ENCODE data around the gene MAEA.

MAEA gene

GRCh38 chr4:1362521-1362920 lies 72.8 kb downstream of the MAEA start:
- Mint-ChIP-seq H3K4me3 (no peak overlapping the region), H3K4me1 (no peaks in the 10 kb centered on the region), H3K36me3 (ENCODE audit: low read depth) (peaks cover 6% of the 10 kb centered on the region), H3K9me3 (no peaks in the 10 kb centered on the region), H3K27ac (no peak overlapping the region), H3K27me3 (ENCODE audit: low read depth) (no peaks in the 10 kb centered on the region)
- no peak for TF ChIP-seq CTCF (IDR thresholded peaks at IDR 0.05; ENCODE audit: unreplicated experiment in 3 of 3)

GRCh38 chr4:1363513-1363912 lies 73.8 kb downstream of the MAEA start:
- Mint-ChIP-seq H3K27me3 (ENCODE audit: low read depth) (no peaks in the 10 kb centered on the region), H3K9me3 (no peaks in the 10 kb centered on the region), H3K4me1 (no peaks in the 10 kb centered on the region), H3K27ac (no peak overlapping the region), H3K36me3 (ENCODE audit: low read depth) (peaks cover 6% of the 10 kb centered on the region), H3K4me3 (no peak overlapping the region)
- no peak for TF ChIP-seq CTCF (IDR thresholded peaks at IDR 0.05; ENCODE audit: unreplicated experiment in 3 of 3)

GRCh38 chr4:1364217-1364616 lies 74.5 kb downstream of the MAEA start:
- H3K9me3 Mint-ChIP-seq = no peaks in the 10 kb centered on the region
- H3K36me3 Mint-ChIP-seq (ENCODE audit: low read depth) = peaks cover 3% of the 10 kb centered on the region
- no peaks in the 10 kb centered on the region for H3K4me1 Mint-ChIP-seq
- no peaks in the 10 kb centered on the region for H3K27me3 Mint-ChIP-seq (ENCODE audit: low read depth)
- no peak overlapping the region for H3K4me3 Mint-ChIP-seq
- TF ChIP-seq CTCF (IDR thresholded peaks at IDR 0.05; ENCODE audit: unreplicated experiment in 3 of 3) = no peak
- H3K27ac Mint-ChIP-seq = no peak overlapping the region

- Mint-ChIP-seq H3K36me3 (ENCODE audit: low read depth) (peaks cover 3% of the 10 kb centered on the region), H3K27ac (no peak overlapping the region), H3K4me3 (no peak overlapping the region), H3K27me3 (ENCODE audit: low read depth) (no peaks in the 10 kb centered on the region), H3K9me3 (no peaks in the 10 kb centered on the region), H3K4me1 (no peaks in the 10 kb centered on the region)
- TF ChIP-seq CTCF (IDR thresholded peaks at IDR 0.05; ENCODE audit: unreplicated experiment in 3 of 3) = no peak
Observed at GRCh38 chr4:1364748-1365147, 75.1 kb downstream of the MAEA start.

GRCh38 chr4:1365271-1366178 lies 75.8 kb downstream of the MAEA start:
- Mint-ChIP-seq H3K4me1 (no peaks in the 10 kb centered on the region), H3K4me3 (no peak overlapping the region), H3K9me3 (no peaks in the 10 kb centered on the region), H3K27me3 (ENCODE audit: low read depth) (peaks cover 3% of the 10 kb centered on the region), H3K27ac (no peak overlapping the region), H3K36me3 (ENCODE audit: low read depth) (peaks cover 5% of the 10 kb centered on the region)
- TF ChIP-seq CTCF (IDR thresholded peaks at IDR 0.05; ENCODE audit: unreplicated experiment in 3 of 3) = no peak
